ENCODE results near the gene ZCCHC14. TPM values are rescaled to one million over a fixed set of nuclear protein-coding genes. Genes with fewer than 3 reads are reported as not detected.
"Not testable (repeated sequence)": the region's sequence is repeated elsewhere in the genome, so short reads cannot be mapped to it uniquely, and the experiment has no call there.

Gene ZCCHC14
- total and polyA plus RNA-seq, 2 experiments from 2014 or later, result 4.3 to 14.5 TPM

DNA sequence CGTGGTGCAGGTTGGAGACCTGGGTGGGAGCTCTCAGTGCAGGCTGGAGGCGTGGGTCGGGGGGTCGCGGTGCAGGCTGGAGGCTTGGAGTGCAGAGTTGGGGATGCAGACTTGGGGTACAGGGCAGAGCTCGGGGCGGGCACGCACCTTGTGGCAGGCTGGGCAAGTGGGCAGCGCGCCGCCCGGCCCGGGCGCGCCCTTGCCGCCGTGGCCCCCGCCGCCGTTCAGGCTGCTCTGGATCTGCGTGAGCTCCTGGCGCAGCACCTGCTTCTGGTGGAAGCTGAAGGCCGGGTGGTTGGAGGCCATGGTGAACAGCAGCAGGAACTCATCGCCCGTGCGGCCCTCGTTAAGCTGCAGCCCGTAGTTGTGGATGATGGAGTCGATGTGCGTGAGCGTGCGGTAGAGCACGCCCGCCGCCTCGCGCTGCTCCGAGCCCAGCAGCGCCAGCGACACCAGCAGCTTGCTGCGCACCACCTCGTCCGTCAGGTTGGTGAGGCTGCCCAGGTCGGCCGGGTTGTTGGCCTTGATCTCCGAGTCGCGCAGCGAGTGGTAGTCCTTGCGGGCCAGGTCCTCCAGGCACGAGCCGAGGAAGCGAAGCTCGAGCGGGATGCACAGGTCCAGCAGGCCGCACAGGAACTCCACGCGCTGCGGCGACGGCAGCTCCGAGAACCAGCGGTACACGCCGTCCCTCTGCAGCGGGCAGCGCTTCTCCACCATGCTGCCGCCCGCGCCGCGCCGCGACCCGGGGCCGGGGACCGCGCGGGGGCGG, 1.1 kb downstream of the ZCCHC14 start:
- peak overlapping the region; percentile 6 for H3K4me3 ChIP-seq
- no peaks in the 10 kb centered on the region for H3K9me3 ChIP-seq (ENCODE audit: low read depth)
- peaks cover 51% of the 10 kb centered on the region for H3K79me2 ChIP-seq
- no peak overlapping the region for H2AFZ ChIP-seq
- no peaks in the 10 kb centered on the region for H3K36me3 ChIP-seq (replicated peaks; ENCODE audit: insufficient read depth, low read depth)
- DNase-seq (ENCODE audit: low spot score), result peak; percentile 47
- H4K20me1 ChIP-seq (ENCODE audit: insufficient read depth, poor library complexity, severe bottlenecking), result peaks cover 52% of the 10 kb centered on the region
- peaks cover 34% of the 10 kb centered on the region for H3K4me1 ChIP-seq (ENCODE audit: insufficient read depth)
- H3K27me3 ChIP-seq, result no peaks in the 10 kb centered on the region
- H3K27ac ChIP-seq, result no peak overlapping the region
- peak overlapping the region; percentile 80 for H3K4me2 ChIP-seq
- WGBS (ENCODE audit: low lambda C conversion rate, missing lambda C conversion rate), result 3% methylated on average over 34 of the region's 80 CpGs
- no peaks in the 10 kb centered on the region for H3K9me2 ChIP-seq (replicated peaks; ENCODE audit: insufficient read depth)
- no peak for TF ChIP-seq EZH2phosphoT487 (IDR thresholded peaks at IDR 0.05; ENCODE audit: low read depth, severe bottlenecking, unreplicated experiment)
- TF ChIP-seq EZH2 (IDR thresholded peaks at IDR 0.05; ENCODE audit: borderline replicate concordance), result no peak
- TF ChIP-seq, protein P1, sequence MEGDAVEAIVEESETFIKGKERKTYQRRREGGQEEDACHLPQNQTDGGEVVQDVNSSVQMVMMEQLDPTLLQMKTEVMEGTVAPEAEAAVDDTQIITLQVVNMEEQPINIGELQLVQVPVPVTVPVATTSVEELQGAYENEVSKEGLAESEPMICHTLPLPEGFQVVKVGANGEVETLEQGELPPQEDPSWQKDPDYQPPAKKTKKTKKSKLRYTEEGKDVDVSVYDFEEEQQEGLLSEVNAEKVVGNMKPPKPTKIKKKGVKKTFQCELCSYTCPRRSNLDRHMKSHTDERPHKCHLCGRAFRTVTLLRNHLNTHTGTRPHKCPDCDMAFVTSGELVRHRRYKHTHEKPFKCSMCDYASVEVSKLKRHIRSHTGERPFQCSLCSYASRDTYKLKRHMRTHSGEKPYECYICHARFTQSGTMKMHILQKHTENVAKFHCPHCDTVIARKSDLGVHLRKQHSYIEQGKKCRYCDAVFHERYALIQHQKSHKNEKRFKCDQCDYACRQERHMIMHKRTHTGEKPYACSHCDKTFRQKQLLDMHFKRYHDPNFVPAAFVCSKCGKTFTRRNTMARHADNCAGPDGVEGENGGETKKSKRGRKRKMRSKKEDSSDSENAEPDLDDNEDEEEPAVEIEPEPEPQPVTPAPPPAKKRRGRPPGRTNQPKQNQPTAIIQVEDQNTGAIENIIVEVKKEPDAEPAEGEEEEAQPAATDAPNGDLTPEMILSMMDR (IDR thresholded peaks at IDR 0.05; ENCODE audit: poor library complexity), result no peak

DNA sequence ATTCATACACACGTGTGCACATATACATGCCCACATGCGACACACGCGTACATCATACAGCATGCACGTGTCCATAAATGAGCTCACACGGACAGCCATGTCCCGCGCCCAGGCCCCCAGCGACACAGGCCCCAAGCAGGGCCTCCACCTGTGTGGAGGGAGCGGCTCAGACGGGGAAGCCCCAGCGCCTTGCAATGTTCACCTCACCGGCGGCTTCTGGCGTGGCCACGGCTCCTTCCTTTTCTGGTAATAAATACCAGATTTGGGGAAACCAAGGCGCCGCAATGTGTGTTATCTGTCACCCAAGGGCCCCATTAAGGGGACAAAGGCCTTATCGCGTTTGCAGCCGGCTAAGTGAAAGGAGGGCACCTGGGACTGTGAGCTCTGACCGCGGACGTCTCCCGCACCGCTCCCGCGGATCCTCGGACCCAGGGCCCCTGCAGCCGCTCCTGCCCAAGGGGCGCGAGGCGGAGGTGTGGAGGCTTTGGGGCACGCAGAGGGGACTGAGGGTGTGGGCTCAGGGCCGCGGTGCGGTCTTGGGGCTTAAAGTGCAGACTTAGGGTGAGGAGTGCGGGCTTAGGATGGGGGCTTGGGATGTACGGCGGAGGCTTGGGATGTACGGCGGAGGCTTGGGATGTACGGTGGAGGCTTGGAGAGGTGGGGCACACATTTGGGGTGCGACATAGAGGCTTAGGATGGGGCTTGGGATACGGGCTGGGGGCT, 1.9 kb downstream of the ZCCHC14 start:
- Histone ChIP-seq H3K4me1 (ENCODE audit: insufficient read depth) (peaks cover 35% of the 10 kb centered on the region), H3K4me2 (peak overlapping the region; percentile 80), H4K20me1 (ENCODE audit: insufficient read depth, poor library complexity, severe bottlenecking) (peaks cover 60% of the 10 kb centered on the region), H3K27ac (peak overlapping the region; percentile 30), H3K79me2 (peaks cover 58% of the 10 kb centered on the region), H3K4me3 (peak overlapping the region; percentile 6)
- not testable (repeated sequence) for H2AFZ ChIP-seq; H3K9me3 ChIP-seq (ENCODE audit: low read depth); H3K27me3 ChIP-seq; H3K9me2 ChIP-seq (replicated peaks; ENCODE audit: insufficient read depth); H3K36me3 ChIP-seq (replicated peaks; ENCODE audit: insufficient read depth, low read depth)
- WGBS (ENCODE audit: low lambda C conversion rate, missing lambda C conversion rate), result 48% methylated on average over 36 of the region's 45 CpGs
- DNase-seq (ENCODE audit: low spot score), result peak; percentile 69

DNA sequence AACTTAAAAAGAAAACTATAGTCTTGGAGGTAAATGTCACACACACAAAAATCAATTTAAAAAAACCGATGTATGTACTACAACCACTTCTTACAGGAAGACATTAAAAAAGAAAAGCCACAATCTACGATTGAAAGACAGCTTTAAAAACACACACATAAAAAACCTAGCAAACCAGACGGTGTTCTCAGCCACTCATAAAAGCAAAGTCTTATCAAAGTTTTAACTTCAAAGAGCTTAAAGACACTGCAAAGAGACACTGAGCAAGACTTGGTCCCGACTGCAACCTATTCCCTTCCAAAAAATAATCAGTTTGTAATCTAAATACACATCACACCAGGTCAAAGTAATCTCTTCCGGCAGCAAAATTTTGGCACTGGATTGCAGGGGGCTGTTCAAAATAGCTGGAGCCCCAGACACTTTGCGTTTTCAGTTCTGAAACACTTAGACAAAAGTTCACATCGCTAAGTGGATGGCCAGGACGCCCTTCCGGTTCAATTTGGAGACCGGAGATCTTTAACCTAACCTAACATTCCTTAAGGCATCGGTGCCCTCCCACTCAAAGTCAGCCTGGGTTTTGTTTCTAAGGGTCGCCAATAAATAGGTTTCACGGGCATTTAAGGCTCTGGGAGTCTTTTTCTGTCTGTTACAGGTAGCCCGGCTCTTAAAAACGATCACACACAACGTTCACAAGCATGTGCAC, 2.6 kb downstream of the ZCCHC14 start:
- Histone ChIP-seq H3K4me1 (ENCODE audit: insufficient read depth) (peaks cover 42% of the 10 kb centered on the region), H3K4me2 (peak overlapping the region; percentile 80), H3K79me2 (peaks cover 65% of the 10 kb centered on the region), H3K9me3 (ENCODE audit: low read depth) (no peaks in the 10 kb centered on the region), H3K27ac (peak overlapping the region; percentile 30), H3K9me2 (replicated peaks; ENCODE audit: insufficient read depth) (no peaks in the 10 kb centered on the region), H3K4me3 (peak overlapping the region; percentile 6), H3K36me3 (replicated peaks; ENCODE audit: insufficient read depth, low read depth) (no peaks in the 10 kb centered on the region), H4K20me1 (ENCODE audit: insufficient read depth, poor library complexity, severe bottlenecking) (peaks cover 67% of the 10 kb centered on the region), H2AFZ (no peak overlapping the region), H3K27me3 (no peaks in the 10 kb centered on the region)
- WGBS (ENCODE audit: low lambda C conversion rate, missing lambda C conversion rate), result 19% methylated on average over 16 of the region's 16 CpGs
- no peak for DNase-seq (ENCODE audit: low spot score)
- no peak for TF ChIP-seq EZH2phosphoT487 (IDR thresholded peaks at IDR 0.05; ENCODE audit: low read depth, severe bottlenecking, unreplicated experiment)
- TF ChIP-seq, protein P1 (IDR thresholded peaks at IDR 0.05; ENCODE audit: poor library complexity), result no peak
- TF ChIP-seq EZH2 (IDR thresholded peaks at IDR 0.05; ENCODE audit: borderline replicate concordance), result no peak

All from hepatocyte (in vitro differentiated cells).